OCI-LY7 (cell line): ENCODE data around the gene IGF2BP2.

Experiments
- CTCF ChIP-seq: fragments of 200-600 bp; sonication (generic); conservative IDR thresholded peaks from 2 replicates; pipeline ENCODE4 v1.5.1; 2014; ENCODE audit warnings: mild to moderate bottlenecking, antibody characterized with exemption, low read length, moderate library complexity, mixed read lengths
- EZH2phosphoT487 ChIP-seq: fragments of 200-600 bp; sonication (generic); IDR thresholded peaks from 2 replicates; pipeline ENCODE4 v1.6.1; 2018; ENCODE audit warnings: low read depth, borderline replicate concordance, mild to moderate bottlenecking, mixed run types, antibody characterized with exemption, low read length, moderate library complexity, mixed read lengths

GRCh38 chr3:185846037-185846436 is 21.2 kb upstream of the IGF2BP2 start:
- no peak for TF ChIP-seq CTCF
- TF ChIP-seq EZH2phosphoT487, result no peak
